Esophagus squamous epithelium (tissue), 4 donors: ENCODE data around the gene ABCB11.

ENCODE experiments used
- CTCF ChIP-seq, 6 experiments: fragments of 450-650 bp in 4 of 6; fragments of 200-600 bp in 2 of 6; sonication (generic) in 2 of 6; IDR thresholded peaks; one replicate each; pipeline ENCODE4 v1.5.1; 2016 to 2019; ENCODE audit warnings: antibody characterized with exemption in 6 of 6, mild to moderate bottlenecking in 4 of 6, moderate library complexity in 4 of 6
- POLR2A ChIP-seq, 4 donors: fragments of 450-650 bp; IDR thresholded peaks; one replicate each; pipeline ENCODE4 v1.6.1; 2017; ENCODE audit warnings: antibody characterized with exemption in 4 of 4, mild to moderate bottlenecking in 4 of 4, moderate library complexity in 3 of 4

GRCh38 chr2:168993538-168993937 lies 37.6 kb downstream of the ABCB11 start:
- TF ChIP-seq CTCF (IDR thresholded peaks at IDR 0.05): no peak
- no peak for TF ChIP-seq POLR2A (IDR thresholded peaks at IDR 0.05)
